ENCODE measurements around the gene LHFPL3.

DNA sequence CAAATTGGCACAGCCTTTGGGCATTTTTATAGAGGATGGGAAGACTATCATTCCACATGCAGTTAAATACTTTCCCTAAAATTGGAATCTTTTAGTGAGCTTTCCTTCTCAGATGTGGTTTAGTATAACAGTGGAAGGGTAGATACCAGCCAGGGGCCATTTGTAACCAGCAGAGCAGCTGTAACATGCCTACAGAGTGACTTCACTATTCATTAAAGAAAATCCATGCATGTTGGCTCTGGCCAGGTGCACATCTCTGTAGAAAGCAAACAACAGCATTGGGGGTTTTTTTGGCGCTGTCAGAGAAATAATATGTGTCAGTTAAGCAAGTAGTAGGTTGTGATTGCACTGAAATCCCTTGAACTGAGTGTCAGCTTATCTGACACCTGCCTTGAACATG, 115.6 kb downstream of the LHFPL3 start:
- no peak for TF ChIP-seq CTCF (IDR thresholded peaks at IDR 0.05; ENCODE audit: borderline replicate concordance, extremely low read depth, low read length, poor library complexity, severe bottlenecking)
- TF ChIP-seq EZH2 (IDR thresholded peaks at IDR 0.05; ENCODE audit: borderline replicate concordance, low read depth, low read length, severe bottlenecking), result no peak
